Liver (tissue), 9 donors: ENCODE measurements around the gene AHSA1. TPM values are rescaled to one million over a fixed set of nuclear protein-coding genes. Genes with fewer than 3 reads are reported as not detected.

Experiments used
- DNase-seq: peaks from one replicate; pipeline ENCODE4 v3.0.0-alpha.2; 2017; ENCODE audit warnings: low spot score
- H3K27ac ChIP-seq, 2 donors: one replicate each; pipeline ENCODE4 v1.7.0; 2013; ENCODE audit warnings: inconsistent platforms in 2 of 2, low read length in 2 of 2, control low read depth in 1 of 2, low read depth in 1 of 2, mild to moderate bottlenecking in 1 of 2
- H3K27me3 ChIP-seq, 4 donors: one replicate each; pipeline versions ENCODE4 v1.6.1 to v1.7.0; 2013; ENCODE audit warnings: low read length in 3 of 4, inconsistent platforms in 1 of 4, mild to moderate bottlenecking in 1 of 4, moderate library complexity in 1 of 4; ENCODE audit not compliant: control insufficient read depth in 4 of 4, insufficient read depth in 4 of 4
- H3K36me3 ChIP-seq, 4 donors: one replicate each; pipeline versions ENCODE4 v1.6.1 to v1.7.0; 2013; ENCODE audit warnings: low read length in 3 of 4, mild to moderate bottlenecking in 3 of 4, low read depth in 1 of 4, moderate library complexity in 1 of 4; ENCODE audit not compliant: control insufficient read depth in 4 of 4, insufficient read depth in 3 of 4
- H3K4me1 ChIP-seq, 4 donors: one replicate each; pipeline versions ENCODE4 v1.6.1 to v1.7.0; 2013; ENCODE audit warnings: low read length in 3 of 4, mild to moderate bottlenecking in 3 of 4, moderate library complexity in 1 of 4; ENCODE audit not compliant: control insufficient read depth in 4 of 4, insufficient read depth in 4 of 4
- H3K4me3 ChIP-seq, 3 donors: one replicate each; pipeline versions ENCODE4 v1.6.1 to v1.7.0; 2013; ENCODE audit warnings: low read length in 3 of 3, control low read depth in 1 of 3, low read depth in 1 of 3, mild to moderate bottlenecking in 1 of 3
- H3K9ac ChIP-seq, 2 donors: one replicate each; pipeline ENCODE4 v1.7.0; 2013; ENCODE audit warnings: low read length in 2 of 2, mild to moderate bottlenecking in 2 of 2, moderate library complexity in 2 of 2, control low read depth in 1 of 2, low read depth in 1 of 2
- H3K9me3 ChIP-seq, 4 donors: one replicate each; pipeline versions ENCODE4 v1.6.1 to v1.7.0; 2013; ENCODE audit warnings: low read length in 3 of 4; ENCODE audit not compliant: control insufficient read depth in 4 of 4
- FOXA1 ChIP-seq: IDR thresholded peaks from 2 replicates; pipeline ENCODE4 v1.6.1; 2016; ENCODE audit warnings: antibody characterized with exemption
- FOXA2 ChIP-seq: IDR thresholded peaks from 2 replicates; pipeline ENCODE4 v1.6.1; 2016; ENCODE audit warnings: antibody characterized with exemption
- GABPA ChIP-seq, 2 donors: IDR thresholded peaks in 1 of 2; conservative IDR thresholded peaks in 1 of 2; 2 replicates each; pipeline ENCODE4 v1.6.1; 2016; ENCODE audit warnings: antibody characterized with exemption in 2 of 2, mild to moderate bottlenecking in 1 of 2, moderate library complexity in 1 of 2
- HNF4A ChIP-seq, 2 donors: conservative IDR thresholded peaks; 2 replicates each; pipeline ENCODE4 v1.6.1; 2016; ENCODE audit warnings: antibody characterized with exemption in 2 of 2, mild to moderate bottlenecking in 2 of 2
- HNF4G ChIP-seq: IDR thresholded peaks from 2 replicates; pipeline ENCODE4 v1.6.1; 2016; ENCODE audit warnings: antibody characterized with exemption
- JUND ChIP-seq, 2 donors: IDR thresholded peaks; 2 replicates each; pipeline ENCODE4 v1.6.1; 2016; ENCODE audit warnings: antibody characterized with exemption in 2 of 2
- MAX ChIP-seq: IDR thresholded peaks from 2 replicates; pipeline ENCODE4 v1.6.1; 2016; ENCODE audit warnings: antibody characterized with exemption
- NR2F2 ChIP-seq: IDR thresholded peaks from 2 replicates; pipeline ENCODE4 v1.6.1; 2016; ENCODE audit warnings: antibody characterized with exemption
- REST ChIP-seq: IDR thresholded peaks from 2 replicates; pipeline ENCODE4 v1.6.1; 2016; ENCODE audit warnings: antibody characterized with exemption, mild to moderate bottlenecking
- RXRA ChIP-seq, 2 donors: IDR thresholded peaks; 2 replicates each; pipeline ENCODE4 v1.6.1; 2017 to 2018; ENCODE audit warnings: antibody characterized with exemption in 2 of 2, mild to moderate bottlenecking in 1 of 2
- SP1 ChIP-seq: IDR thresholded peaks from 2 replicates; pipeline ENCODE4 v1.6.1; 2018; ENCODE audit warnings: antibody characterized with exemption, mild to moderate bottlenecking
- TAF1 ChIP-seq: conservative IDR thresholded peaks from 2 replicates; pipeline ENCODE4 v1.6.1; 2016; ENCODE audit warnings: antibody characterized with exemption, mild to moderate bottlenecking
- YY1 ChIP-seq: IDR thresholded peaks from 2 replicates; pipeline ENCODE4 v1.6.1; 2016; ENCODE audit warnings: antibody characterized with exemption, mild to moderate bottlenecking
- ZBTB33 ChIP-seq: IDR thresholded peaks from 2 replicates; pipeline ENCODE4 v1.6.1; 2016; ENCODE audit warnings: antibody characterized with exemption
- WGBS: extraction: QIAGEN DNeasy Blood & Tissue Kit; methylation state at CpG from one replicate; pipeline ENCODE4 v1.1.7; 2013; 5-methylcytosine and 5-hydroxymethylcytosine counted together
- polyA plus RNA-seq, 2 donors: library from polyadenylated mRNA; stranded (reverse) in 1 of 2; unstranded in 1 of 2; fragments of 200-250 nt in 1 of 2; fragments of >200 nt in 1 of 2; fragmentation: Nextera tagmentation in 1 of 2; extraction: Ambion mirVana in 1 of 2; gene quantifications; one replicate each; pipeline versions ENCODE4 v1.2.1 to v1.2.3, GENCODE V29; 2013 to 2015
- total RNA-seq, 2 donors: library from RNA; depleted of rRNA; stranded (reverse); fragments of >200 nt; gene quantifications; one replicate each; pipeline ENCODE4 v1.2.3, GENCODE V29; 2014
- TF ChIP-seq, protein P1 (sequence below): fragments of 150-350 bp; IDR thresholded peaks from 2 replicates; pipeline ENCODE4 v1.5.1; 2017; ENCODE audit warnings: improper control_type of control experiment, low read depth, low read length; ENCODE audit not compliant: missing input control
- TF ChIP-seq, protein P2 (sequence below): IDR thresholded peaks from 2 replicates; pipeline ENCODE4 v1.6.1; 2016; ENCODE audit warnings: antibody characterized with exemption
- donor health status: healthy.
- donor health status: healthy.
- donor health status: healthy.
- donor health status: healthy.
- donor health status: healthy.

AHSA1 gene
- total and polyA plus RNA-seq, 4 donors: 45.8 to 80.7 (median 50.9) TPM

DNA sequence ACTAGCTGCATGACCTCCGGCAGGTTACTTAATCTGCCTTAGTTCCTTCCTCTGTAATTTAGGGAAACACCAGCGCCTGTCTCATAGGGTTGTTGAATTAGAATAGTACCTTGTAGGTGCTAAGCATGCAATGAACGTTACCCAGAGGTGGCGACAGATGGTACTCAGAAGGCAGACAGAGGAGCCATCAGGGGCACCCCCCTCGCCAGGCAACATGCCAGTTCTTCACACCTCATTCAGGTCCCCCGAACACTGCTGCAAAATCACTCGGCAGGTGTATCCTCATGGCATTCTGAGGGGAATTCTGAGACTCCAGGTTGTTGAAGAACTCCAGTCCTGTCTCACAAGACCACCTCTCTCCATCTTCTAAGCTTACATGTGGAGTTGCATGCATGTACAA, 30.7 kb downstream of the AHSA1 start:
- Histone ChIP-seq H3K9ac (no peak overlapping the region), H3K4me1 (no peaks in the 10 kb centered on the region), H3K27ac (no peak overlapping the region), H3K27me3 (no peaks in the 10 kb centered on the region), H3K4me3 (no peak overlapping the region), H3K9me3 (no peaks in the 10 kb centered on the region), H3K36me3 (no peaks in the 10 kb centered on the region)
- WGBS: 89% methylated on average over 7 of the region's 7 CpGs
- no peak for TF ChIP-seq SP1
- DNase-seq: no peak

GRCh38 chr14:77489041-77489440, 31.1 kb downstream of the AHSA1 start:
- no peak for DNase-seq
- H3K36me3 ChIP-seq: no peaks in the 10 kb centered on the region
- WGBS: 91% methylated on average over 6 of the region's 6 CpGs
- no peaks in the 10 kb centered on the region for H3K4me1 ChIP-seq
- no peak for TF ChIP-seq FOXA1
- TF ChIP-seq HNF4G: no peak
- TF ChIP-seq RXRA (IDR thresholded peaks at IDR 0.05): no peak
- no peak for TF ChIP-seq YY1
- TF ChIP-seq ZBTB33: no peak
- H3K4me3 ChIP-seq: no peak overlapping the region
- no peaks in the 10 kb centered on the region for H3K9me3 ChIP-seq
- no peak overlapping the region for H3K9ac ChIP-seq
- H3K27me3 ChIP-seq: no peaks in the 10 kb centered on the region
- no peak overlapping the region for H3K27ac ChIP-seq

- 91% methylated on average over 8 of the region's 8 CpGs for WGBS
- Histone ChIP-seq H3K27ac (no peak overlapping the region), H3K27me3 (no peaks in the 10 kb centered on the region), H3K4me1 (no peaks in the 10 kb centered on the region), H3K9me3 (no peaks in the 10 kb centered on the region), H3K4me3 (no peak overlapping the region), H3K9ac (no peak overlapping the region), H3K36me3 (no peaks in the 10 kb centered on the region)
- no peak for DNase-seq
- TF ChIP-seq GABPA (IDR thresholded peaks at IDR 0.05 in 1 of 2, conservative IDR thresholded peaks at IDR 0.05 in 1 of 2) (no peak), SP1 (no peak), MAX (no peak), RXRA (IDR thresholded peaks at IDR 0.05) (no peak), REST (no peak), HNF4A (conservative IDR thresholded peaks at IDR 0.05) (no peak), HNF4G (no peak), ZBTB33 (no peak), TAF1 (no peak), NR2F2 (no peak), FOXA1 (no peak), FOXA2 (no peak), JUND (IDR thresholded peaks at IDR 0.05) (no peak), YY1 (no peak)
- TF ChIP-seq, protein P1, sequence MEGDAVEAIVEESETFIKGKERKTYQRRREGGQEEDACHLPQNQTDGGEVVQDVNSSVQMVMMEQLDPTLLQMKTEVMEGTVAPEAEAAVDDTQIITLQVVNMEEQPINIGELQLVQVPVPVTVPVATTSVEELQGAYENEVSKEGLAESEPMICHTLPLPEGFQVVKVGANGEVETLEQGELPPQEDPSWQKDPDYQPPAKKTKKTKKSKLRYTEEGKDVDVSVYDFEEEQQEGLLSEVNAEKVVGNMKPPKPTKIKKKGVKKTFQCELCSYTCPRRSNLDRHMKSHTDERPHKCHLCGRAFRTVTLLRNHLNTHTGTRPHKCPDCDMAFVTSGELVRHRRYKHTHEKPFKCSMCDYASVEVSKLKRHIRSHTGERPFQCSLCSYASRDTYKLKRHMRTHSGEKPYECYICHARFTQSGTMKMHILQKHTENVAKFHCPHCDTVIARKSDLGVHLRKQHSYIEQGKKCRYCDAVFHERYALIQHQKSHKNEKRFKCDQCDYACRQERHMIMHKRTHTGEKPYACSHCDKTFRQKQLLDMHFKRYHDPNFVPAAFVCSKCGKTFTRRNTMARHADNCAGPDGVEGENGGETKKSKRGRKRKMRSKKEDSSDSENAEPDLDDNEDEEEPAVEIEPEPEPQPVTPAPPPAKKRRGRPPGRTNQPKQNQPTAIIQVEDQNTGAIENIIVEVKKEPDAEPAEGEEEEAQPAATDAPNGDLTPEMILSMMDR: no peak
- TF ChIP-seq, protein P2, sequence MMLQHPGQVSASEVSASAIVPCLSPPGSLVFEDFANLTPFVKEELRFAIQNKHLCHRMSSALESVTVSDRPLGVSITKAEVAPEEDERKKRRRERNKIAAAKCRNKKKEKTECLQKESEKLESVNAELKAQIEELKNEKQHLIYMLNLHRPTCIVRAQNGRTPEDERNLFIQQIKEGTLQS: no peak
These were observed 32.6 kb downstream of the AHSA1 start for GRCh38 chr14:77490347-77490986.
